ENCODE measurements around the gene SLC66A3. TPM values are rescaled to one million over a fixed set of nuclear protein-coding genes. Genes with fewer than 3 reads are reported as not detected.

Gene SLC66A3
- total RNA-seq, 4 donors from 2014 or later, result 37.4 to 70.6 (median 62.4) TPM

DNA sequence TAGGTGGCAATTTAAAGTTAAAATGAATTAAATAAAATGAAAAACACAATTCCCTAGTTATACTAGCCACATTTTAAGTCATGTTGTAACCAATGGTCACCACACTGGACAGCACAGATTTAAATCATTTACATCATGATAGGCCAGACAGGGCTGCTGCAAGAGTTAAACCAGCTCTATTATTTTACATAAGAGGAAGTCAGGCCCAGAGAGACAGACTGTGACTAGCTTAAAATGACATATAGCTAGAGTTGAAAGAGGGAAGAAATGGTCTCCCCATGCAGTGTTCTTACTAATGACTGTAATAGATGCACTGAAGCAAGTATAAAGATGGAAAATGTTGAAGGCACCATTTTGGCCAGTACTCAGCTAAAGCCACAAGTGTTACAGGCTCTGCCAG is 69.6 kb downstream of the SLC66A3 start:
- Histone ChIP-seq H3K4me1 (peaks cover 0 to 3% (median 0%) of the 10 kb centered on the region in 4 donors), H3K27ac (replicated peaks in 1 of 4) (no peak overlapping the region), H3K27me3 (no peaks in the 10 kb centered on the region), H3K4me3 (no peak overlapping the region), H3K36me3 (peaks cover 7 to 38% (median 20%) of the 10 kb centered on the region in 4 donors), H3K9me3 (no peaks in the 10 kb centered on the region)
- TF ChIP-seq EP300 (IDR thresholded peaks at IDR 0.05) (no peak), POLR2A (IDR thresholded peaks at IDR 0.05; ENCODE audit: low read depth) (no peak), POLR2AphosphoS5 (IDR thresholded peaks at IDR 0.05) (no peak)
- TF ChIP-seq, protein P1, sequence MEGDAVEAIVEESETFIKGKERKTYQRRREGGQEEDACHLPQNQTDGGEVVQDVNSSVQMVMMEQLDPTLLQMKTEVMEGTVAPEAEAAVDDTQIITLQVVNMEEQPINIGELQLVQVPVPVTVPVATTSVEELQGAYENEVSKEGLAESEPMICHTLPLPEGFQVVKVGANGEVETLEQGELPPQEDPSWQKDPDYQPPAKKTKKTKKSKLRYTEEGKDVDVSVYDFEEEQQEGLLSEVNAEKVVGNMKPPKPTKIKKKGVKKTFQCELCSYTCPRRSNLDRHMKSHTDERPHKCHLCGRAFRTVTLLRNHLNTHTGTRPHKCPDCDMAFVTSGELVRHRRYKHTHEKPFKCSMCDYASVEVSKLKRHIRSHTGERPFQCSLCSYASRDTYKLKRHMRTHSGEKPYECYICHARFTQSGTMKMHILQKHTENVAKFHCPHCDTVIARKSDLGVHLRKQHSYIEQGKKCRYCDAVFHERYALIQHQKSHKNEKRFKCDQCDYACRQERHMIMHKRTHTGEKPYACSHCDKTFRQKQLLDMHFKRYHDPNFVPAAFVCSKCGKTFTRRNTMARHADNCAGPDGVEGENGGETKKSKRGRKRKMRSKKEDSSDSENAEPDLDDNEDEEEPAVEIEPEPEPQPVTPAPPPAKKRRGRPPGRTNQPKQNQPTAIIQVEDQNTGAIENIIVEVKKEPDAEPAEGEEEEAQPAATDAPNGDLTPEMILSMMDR (IDR thresholded peaks at IDR 0.05), result no peak
- intact Hi-C loops (cut with DNase I), result no loop called here
- DNase-seq (ENCODE audit: extremely low spot score), result no peak

DNA sequence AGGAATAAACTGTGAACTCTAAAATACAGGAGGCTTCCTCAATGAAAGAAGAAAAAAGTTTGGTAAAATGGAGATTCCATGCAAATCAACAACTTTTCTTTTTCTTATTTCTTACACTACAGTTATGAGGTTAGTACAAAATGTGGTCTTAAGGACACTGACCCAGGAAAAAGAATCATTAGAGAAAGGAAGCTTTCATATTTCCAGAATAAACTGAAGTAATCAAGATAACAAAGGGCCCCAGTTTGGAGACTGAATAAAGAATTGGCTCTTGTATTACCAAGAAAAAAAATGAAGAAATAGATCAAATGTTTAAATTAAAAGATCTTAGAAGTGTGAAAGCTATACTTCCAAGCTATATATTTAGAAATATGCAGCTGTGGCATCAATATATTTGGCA is 72.3 kb downstream of the SLC66A3 start:
- H3K4me3 ChIP-seq, result no peak overlapping the region
- peaks cover 0 to 3% (median 0%) of the 10 kb centered on the region in 4 donors for H3K4me1 ChIP-seq
- TF ChIP-seq, protein P1 (IDR thresholded peaks at IDR 0.05), result no peak
- TF ChIP-seq POLR2AphosphoS5 (IDR thresholded peaks at IDR 0.05) (no peak), POLR2A (IDR thresholded peaks at IDR 0.05; ENCODE audit: low read depth) (no peak), EP300 (IDR thresholded peaks at IDR 0.05) (no peak)
- no peaks in the 10 kb centered on the region for H3K27me3 ChIP-seq
- intact Hi-C loops (cut with DNase I), result no loop called here
- no peak for DNase-seq (ENCODE audit: extremely low spot score)
- no peaks in the 10 kb centered on the region for H3K9me3 ChIP-seq
- H3K27ac ChIP-seq (replicated peaks in 1 of 4), result no peak overlapping the region
- H3K36me3 ChIP-seq, result peaks cover 0 to 16% (median 8%) of the 10 kb centered on the region in 4 donors

Other genes starting within 250 kb of the SLC66A3 start
- gene KCNF1, start 243.5 kb upstream of the SLC66A3 start, total RNA-seq, result 10 to 100 TPM; 20.2 to 51.7 (median 44.4) TPM
- 100 to 1,000 TPM in 2 of 4 donors, 10 to 100 TPM in 2; 90.0 to 119 (median 101) TPM for gene ROCK2, start 189.2 kb downstream of the SLC66A3 start, total RNA-seq

All from esophagus muscularis mucosa (tissue), 4 donors.